IPS DF 4.7 (cell line): ENCODE measurements around the gene COLQ.
"Not testable (repeated sequence)": the region's sequence is repeated elsewhere in the genome, so short reads cannot be mapped to it uniquely, and the experiment has no call there.

ENCODE experiments used
- DNase-seq: peaks from one replicate; pipeline ENCODE4 v3.0.0-alpha.2; 2013; ENCODE audit warnings: low spot score; ENCODE audit errors: extremely low read depth

COLQ gene

GRCh38 chr3:15456915-15457314 is 64.6 kb downstream of the COLQ start:
- DNase-seq: not testable (repeated sequence)

DNA sequence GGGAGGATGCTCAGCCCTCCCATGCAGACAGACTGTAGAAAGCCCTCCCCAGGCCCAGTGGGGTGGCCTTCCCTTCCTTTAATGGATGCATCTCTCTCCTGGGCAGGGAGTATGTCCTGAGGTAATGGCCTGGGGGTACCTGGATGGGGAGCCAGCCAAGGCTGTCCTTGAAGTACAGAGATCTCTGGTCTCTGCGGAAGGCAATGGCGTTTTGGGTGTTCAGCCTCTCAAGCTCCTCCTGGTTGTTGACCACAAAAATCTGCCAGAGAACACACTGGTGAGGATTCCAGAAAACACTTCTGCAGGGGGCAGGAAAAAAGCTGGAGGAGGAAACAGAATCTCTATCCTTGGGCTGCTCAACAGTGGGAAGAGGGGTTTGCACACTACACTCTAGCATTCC is 65.2 kb downstream of the COLQ start:
- DNase-seq: no peak

DNA sequence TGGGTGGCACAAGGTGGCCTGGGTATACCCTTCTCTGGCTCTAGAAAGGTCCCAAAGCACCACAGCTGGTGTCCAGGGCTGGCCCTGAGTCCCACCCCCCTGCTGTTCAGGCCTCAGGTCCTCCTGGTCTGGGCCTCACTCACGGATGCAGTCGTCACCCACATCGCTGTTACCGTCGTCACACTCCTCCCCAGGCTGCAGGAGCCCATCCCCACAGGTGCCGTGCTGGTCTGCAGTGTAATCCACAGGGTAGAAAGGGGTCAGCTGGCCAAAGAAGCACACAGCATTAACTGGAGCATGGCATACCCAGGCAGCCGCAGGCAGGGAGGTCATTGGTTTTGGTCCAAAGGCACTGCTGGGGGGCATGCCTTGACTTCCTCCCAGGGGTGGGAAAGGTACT is 65.8 kb downstream of the COLQ start:
- DNase-seq: no peak

DNA sequence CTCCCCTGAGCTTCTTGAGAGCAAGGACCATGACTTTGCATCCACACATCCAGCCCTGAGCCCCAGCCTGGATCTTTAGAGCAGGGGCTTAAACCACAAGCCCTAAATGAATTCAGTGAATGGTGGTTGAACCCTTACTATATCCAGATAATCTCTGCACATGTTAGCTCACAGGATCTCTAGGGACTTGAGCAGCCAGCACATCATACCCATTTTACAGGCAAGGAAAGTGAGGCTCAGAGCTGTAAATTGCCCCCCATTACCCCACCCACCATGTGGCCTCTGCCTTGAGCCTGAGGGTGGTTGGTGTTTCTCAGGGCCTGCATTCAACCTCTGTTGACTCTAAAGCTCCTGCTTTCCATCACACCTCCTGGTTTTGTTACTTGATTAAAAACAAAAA is 66.5 kb downstream of the COLQ start:
- DNase-seq: no peak

- DNase-seq: no peak
Observed at GRCh38 chr3:15453991-15454625, 67.4 kb downstream of the COLQ start.

- DNase-seq: no peak
Observed at GRCh38 chr3:15453501-15453900, 68.0 kb downstream of the COLQ start.

GRCh38 chr3:15452961-15453360 is 68.5 kb downstream of the COLQ start:
- no peak for DNase-seq

DNA sequence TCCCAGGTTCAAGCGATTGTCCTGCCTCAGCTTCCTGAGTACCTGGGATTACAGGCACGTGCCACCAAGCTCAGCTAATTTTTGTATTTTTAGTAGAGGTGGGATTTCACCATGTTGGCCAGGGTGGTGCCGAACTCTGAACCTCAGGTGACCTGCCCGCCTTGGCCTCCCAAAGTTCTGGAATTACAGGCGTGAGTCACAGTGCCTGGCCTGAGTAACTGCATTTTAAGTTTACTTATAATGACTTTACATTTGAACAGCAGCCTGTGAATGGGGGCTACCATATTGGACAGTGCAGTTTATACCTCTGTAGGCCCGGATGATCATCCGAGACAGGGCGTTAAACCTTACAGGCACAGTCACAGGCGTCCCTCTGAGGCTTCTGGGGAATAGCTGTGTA is 69.3 kb downstream of the COLQ start:
- no peak for DNase-seq

GRCh38 chr3:15451216-15452113 is 70.0 kb downstream of the COLQ start:
- no peak for DNase-seq

DNA sequence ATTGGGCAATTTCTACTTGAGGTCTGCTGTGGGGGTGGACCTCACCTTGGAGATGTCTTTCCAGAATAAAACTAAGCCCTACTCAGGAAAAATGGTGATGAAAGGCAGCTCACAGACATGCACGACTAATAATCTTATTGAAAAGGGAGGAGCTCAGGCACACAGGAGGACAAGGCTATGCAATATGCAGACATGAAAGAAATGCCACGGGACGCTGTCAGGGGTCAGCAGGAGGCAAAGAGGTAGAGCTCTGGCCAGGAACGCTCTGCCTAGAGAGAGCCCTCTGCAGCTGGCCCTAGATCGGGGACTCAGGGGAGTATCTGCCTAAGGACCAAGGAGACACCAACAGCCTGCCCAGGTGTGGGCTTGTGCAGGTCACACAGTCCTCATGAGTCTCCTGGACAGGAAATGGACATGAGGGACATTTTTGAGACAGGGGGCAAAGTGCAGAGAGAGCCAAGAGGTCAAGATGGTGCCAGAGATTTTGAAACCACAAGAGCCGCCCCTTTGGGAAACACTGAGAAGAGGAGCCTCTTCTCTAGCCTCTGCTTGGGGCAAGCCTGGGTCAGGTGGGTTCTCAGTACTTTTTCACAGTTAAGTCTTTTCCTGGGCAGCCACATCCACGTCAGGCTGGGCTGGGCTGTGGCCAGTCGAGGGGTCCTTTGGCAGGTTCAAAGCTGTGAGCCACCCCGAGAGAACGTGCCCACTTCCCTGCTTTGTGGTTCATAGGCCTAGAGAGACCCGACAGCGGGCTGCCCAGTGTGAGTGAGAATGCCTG is 70.9 kb downstream of the COLQ start:
- DNase-seq: no peak

DNA sequence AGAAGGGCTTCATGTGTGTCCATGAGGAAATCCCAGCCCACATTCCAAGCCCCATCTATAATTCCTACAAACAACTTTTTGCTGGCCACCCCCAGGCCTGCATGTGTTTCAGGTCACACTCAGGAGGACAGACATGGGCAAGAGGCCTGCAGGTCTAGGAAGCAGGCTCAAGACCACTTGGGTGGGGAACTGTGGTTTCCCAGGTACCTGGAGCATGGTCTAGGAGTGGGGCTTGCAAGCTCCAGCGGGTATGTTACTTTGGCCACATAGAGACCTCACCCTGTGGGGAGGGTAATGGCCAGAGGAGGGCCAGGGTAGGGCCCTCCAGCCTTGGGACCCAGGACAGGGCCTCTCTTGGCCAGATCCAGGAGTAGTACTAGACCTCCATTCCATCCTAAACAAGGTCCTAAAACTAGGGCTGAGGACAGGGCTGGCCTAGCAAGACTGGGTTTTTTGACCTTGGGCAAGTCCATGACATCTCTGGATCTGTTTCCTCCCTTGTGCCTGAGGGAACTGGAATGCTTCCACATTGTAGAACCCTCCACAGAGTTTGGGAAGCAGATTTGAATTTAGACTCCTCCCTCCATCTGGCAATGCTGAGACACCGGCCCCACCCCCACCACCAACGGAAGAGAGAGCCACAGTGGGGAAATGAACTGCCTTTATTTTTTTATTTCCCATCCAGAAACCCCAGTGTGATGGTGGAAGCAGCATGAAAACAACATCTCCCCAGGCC is 71.8 kb downstream of the COLQ start:
- DNase-seq: no peak

DNA sequence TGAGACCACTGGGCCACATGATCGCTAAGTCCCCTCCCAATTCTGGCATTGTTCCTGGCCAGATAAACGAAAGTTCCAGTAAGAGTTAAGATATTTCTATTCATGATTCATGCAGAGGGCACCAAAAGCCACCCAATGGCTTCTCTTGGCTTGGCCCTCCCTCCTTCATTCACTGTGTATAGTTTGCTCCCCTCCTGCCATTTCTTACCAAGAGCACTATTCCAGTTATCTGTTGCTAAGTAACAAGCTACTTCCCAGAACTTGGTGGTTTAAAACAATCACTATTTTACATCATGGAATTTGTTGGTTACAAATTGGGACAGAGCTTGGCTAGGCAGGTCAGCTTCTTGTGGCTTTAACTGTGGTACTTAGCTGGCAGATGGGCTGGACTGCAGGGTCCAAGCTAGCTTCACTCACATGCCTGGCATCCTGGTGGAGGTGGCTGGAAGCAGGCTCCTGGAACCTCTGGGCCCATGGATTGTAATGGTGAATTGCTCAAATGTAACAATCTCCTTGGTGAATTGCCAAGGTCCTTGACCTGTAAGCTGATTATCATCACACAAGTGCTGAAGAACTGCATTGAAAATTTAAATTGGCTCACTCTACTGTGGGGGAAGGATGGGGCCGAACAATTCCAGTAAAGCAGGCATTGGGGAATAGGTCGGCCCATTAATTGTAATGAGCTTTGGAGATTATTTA is 77.5 kb downstream of the COLQ start:
- no peak for DNase-seq

GRCh38 chr3:15440891-15441290 is 80.6 kb downstream of the COLQ start:
- DNase-seq: no peak

DNA sequence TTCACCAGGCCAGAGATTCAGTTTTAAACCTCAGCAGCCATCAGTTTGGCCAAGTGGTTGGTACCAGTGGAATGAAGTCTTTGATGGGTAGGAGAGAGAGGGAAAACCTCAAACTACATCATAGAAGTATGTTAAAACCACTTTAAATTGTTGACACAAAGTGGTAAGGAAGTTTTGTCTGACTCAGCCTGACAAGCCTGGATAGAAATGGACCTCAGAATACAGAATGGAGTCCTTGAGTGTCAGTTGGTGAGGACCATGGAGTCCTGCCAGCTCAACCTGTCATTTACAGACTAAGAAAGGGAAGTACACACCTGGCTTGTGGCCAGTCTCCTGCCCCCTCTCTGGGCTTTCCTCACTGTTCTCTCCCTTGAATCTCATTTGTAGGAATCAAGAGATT is 82.0 kb downstream of the COLQ start:
- no peak for DNase-seq

GRCh38 chr3:15438983-15439382 is 82.5 kb downstream of the COLQ start:
- no peak for DNase-seq

- DNase-seq: no peak
Observed at GRCh38 chr3:15436246-15436645, 85.3 kb downstream of the COLQ start.

- no peak for DNase-seq
Observed at GRCh38 chr3:15434756-15435155, 86.8 kb downstream of the COLQ start.

DNA sequence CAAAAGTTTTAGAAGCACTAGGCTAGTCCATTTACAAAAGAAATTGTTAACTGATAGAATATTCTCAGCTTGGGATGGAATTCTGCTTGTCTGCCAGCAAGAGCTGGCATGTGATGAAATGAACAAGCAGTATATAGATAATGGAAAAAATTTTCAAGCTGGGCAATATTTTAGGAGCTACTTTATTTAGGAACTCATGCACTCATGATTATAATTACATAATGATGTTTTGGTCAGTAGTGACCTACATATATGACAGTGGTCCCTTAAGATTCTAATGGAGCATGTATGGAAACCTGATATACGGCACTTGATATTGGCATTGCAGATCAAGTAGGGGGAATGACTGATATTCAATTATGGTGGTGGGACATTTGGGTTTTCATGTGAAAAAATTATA is 88.0 kb downstream of the COLQ start:
- no peak for DNase-seq

GRCh38 chr3:15431256-15431837 is 90.2 kb downstream of the COLQ start:
- DNase-seq: no peak

DNA sequence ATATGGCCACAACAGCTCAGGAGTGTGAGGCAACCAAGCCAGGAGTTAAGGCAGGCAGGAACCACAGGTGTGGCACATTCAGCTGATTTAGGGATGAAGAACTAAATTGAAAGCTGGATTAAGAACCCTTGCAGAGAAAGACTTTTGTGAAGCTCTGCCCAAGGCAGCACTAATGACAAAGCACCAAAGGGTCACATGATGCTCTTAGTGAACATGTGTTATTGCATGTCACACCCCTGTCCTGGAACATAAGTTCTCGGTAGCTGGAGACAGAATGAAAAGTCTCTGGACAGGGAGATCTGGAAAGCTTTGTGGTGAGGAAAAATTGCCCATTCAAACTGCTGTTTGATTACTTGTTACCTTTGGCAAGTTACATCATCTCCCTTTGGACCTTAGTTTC is 90.9 kb downstream of the COLQ start:
- DNase-seq: no peak

GRCh38 chr3:15429080-15429479 is 92.4 kb downstream of the COLQ start:
- DNase-seq: no peak
